ENCODE data around the gene FNIP2. TPM values are rescaled to one million over a fixed set of nuclear protein-coding genes. Genes with fewer than 3 reads are reported as not detected.

Gene FNIP2
- total RNA-seq, 1 experiment from 2014 or later, result 5.2 TPM

GRCh38 chr4:158771776-158772175 is 3.0 kb downstream of the FNIP2 start:
- ChIA-PET CTCF (no interaction called here), POLR2A (ENCODE audit: unreplicated experiment) (no interaction called here)
- no peaks in the 10 kb centered on the region; the same call in 1 of the 2 replicates for H4K20me1 ChIP-seq (ENCODE audit: low read length)
- H3K27me3 ChIP-seq (ENCODE audit: low read length), result no peaks in the 10 kb centered on the region
- no peaks in the 10 kb centered on the region for H3K36me3 ChIP-seq (ENCODE audit: low read depth, low read length)
- no peak overlapping the region for H3K9ac ChIP-seq (ENCODE audit: low read length)
- no peak overlapping the region for H3K27ac ChIP-seq (ENCODE audit: low read length)
- BruUV-seq (replicated peaks), result no TSS peak
- TF ChIP-seq EZH2 (IDR thresholded peaks at IDR 0.05; ENCODE audit: low read length, unreplicated experiment) (no peak), EZH2phosphoT487 (IDR thresholded peaks at IDR 0.05; ENCODE audit: borderline replicate concordance, low read length) (no peak)
- TF ChIP-seq, protein P1, sequence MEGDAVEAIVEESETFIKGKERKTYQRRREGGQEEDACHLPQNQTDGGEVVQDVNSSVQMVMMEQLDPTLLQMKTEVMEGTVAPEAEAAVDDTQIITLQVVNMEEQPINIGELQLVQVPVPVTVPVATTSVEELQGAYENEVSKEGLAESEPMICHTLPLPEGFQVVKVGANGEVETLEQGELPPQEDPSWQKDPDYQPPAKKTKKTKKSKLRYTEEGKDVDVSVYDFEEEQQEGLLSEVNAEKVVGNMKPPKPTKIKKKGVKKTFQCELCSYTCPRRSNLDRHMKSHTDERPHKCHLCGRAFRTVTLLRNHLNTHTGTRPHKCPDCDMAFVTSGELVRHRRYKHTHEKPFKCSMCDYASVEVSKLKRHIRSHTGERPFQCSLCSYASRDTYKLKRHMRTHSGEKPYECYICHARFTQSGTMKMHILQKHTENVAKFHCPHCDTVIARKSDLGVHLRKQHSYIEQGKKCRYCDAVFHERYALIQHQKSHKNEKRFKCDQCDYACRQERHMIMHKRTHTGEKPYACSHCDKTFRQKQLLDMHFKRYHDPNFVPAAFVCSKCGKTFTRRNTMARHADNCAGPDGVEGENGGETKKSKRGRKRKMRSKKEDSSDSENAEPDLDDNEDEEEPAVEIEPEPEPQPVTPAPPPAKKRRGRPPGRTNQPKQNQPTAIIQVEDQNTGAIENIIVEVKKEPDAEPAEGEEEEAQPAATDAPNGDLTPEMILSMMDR (conservative IDR thresholded peaks at IDR 0.05; ENCODE audit: low read depth, low read length), result no peak
- H3K4me3 ChIP-seq (ENCODE audit: low read length), result no peak overlapping the region
- no peaks in the 10 kb centered on the region for H3K9me2 ChIP-seq (replicated peaks; ENCODE audit: low read length)
- no peak overlapping the region for H3K4me2 ChIP-seq (ENCODE audit: low read length)
- ATAC-seq, result no peak
- no peak overlapping the region for H2AFZ ChIP-seq (ENCODE audit: low read length)
- peaks cover 32% of the 10 kb centered on the region for H3K4me1 ChIP-seq (ENCODE audit: insufficient read depth, low read length)
- no peak for DNase-seq
- no peaks in the 10 kb centered on the region for H3K9me3 ChIP-seq (ENCODE audit: low read length)
- intact Hi-C loops (cut with micrococcal nuclease), result no loop called here
- no peaks in the 10 kb centered on the region for H3F3A ChIP-seq (ENCODE audit: low read length, unreplicated experiment)
- H3K79me2 ChIP-seq (ENCODE audit: low read length), result peaks cover 64% of the 10 kb centered on the region

DNA sequence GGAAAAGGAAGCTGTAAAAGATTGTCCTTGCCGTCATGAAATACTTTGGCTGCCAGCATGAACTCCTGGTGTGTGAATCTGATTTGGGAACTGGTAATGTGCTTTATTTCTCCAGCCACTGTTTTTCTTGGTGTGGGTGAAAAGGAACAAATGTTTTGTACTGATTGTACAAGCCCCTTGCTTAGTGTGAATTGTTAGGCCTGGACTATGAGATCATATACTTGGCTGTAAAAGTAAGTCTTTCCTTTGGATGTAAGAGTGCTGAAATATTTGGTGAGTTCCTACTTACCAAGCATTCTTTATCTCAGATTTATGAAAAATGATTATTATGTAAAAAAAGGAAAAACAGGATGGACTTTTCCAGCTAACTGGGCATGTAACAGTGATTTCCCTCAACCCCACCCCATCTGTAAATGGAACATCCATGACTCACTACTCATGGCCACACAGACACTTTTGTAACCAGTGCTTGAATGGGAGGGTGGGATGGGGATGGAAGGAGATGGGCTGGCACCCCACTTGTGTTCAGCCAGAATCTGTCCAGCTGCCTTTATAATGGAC is 6.3 kb downstream of the FNIP2 start:
- ATAC-seq (peak; percentile 84), DNase-seq (peak; percentile 40)
- Histone ChIP-seq H3K4me2 (ENCODE audit: low read length) (peak overlapping the region; percentile 78), H3K9ac (ENCODE audit: low read length) (peak overlapping the region; percentile 30), H2AFZ (ENCODE audit: low read length) (peak overlapping the region; percentile 60), H3K4me1 (ENCODE audit: insufficient read depth, low read length) (peaks cover 28% of the 10 kb centered on the region), H3K9me2 (replicated peaks; ENCODE audit: low read length) (no peaks in the 10 kb centered on the region), H3K27me3 (ENCODE audit: low read length) (no peaks in the 10 kb centered on the region), H4K20me1 (ENCODE audit: low read length) (no peaks in the 10 kb centered on the region; the same call in 1 of the 2 replicates), H3K79me2 (ENCODE audit: low read length) (peaks cover 70% of the 10 kb centered on the region), H3F3A (ENCODE audit: low read length, unreplicated experiment) (no peaks in the 10 kb centered on the region), H3K9me3 (ENCODE audit: low read length) (no peaks in the 10 kb centered on the region), H3K27ac (ENCODE audit: low read length) (peak overlapping the region; percentile 61), H3K36me3 (ENCODE audit: low read depth, low read length) (no peaks in the 10 kb centered on the region), H3K4me3 (ENCODE audit: low read length) (peak overlapping the region; percentile 28; the same call in 1 of the 2 replicates)
- CTCF ChIA-PET, result no interaction called here
- BruUV-seq (replicated peaks), result no TSS peak
- TF ChIP-seq EZH2 (IDR thresholded peaks at IDR 0.05; ENCODE audit: low read length, unreplicated experiment) (no peak), EZH2phosphoT487 (IDR thresholded peaks at IDR 0.05; ENCODE audit: borderline replicate concordance, low read length) (no peak)
- TF ChIP-seq, protein P1 (conservative IDR thresholded peaks at IDR 0.05; ENCODE audit: low read depth, low read length), result no peak
- intact Hi-C loops (cut with micrococcal nuclease), result no loop called here
- POLR2A ChIA-PET (ENCODE audit: unreplicated experiment), result interaction anchor here (0.6 kb wide), 1 partner anchor 37 kb away, joined by 3 read pairs; no protein-coding TSS in a partner anchor

DNA sequence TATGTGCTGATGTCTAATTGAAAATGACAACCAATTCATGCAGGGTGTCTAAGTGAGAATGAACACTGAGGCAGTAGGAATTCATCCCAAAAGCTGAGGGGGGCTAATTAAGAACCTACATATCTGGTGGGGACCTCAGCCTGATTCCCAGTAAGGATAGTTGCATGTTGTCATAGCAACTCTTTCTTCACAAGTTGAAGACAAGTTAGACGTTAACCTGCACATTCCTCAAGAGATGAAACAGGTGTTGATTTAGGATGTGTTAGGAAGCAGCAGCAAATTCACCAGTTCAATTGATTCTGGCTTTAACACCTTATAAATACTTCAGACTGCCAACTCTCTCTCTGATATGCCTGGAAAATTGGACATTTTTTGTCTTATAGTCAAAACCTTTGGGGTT is 7.3 kb downstream of the FNIP2 start:
- H3K36me3 ChIP-seq (ENCODE audit: low read depth, low read length), result no peaks in the 10 kb centered on the region
- H3K4me3 ChIP-seq (ENCODE audit: low read length), result no peak overlapping the region
- no peaks in the 10 kb centered on the region for H3K9me2 ChIP-seq (replicated peaks; ENCODE audit: low read length)
- H3K27me3 ChIP-seq (ENCODE audit: low read length), result no peaks in the 10 kb centered on the region
- CTCF ChIA-PET, result no interaction called here
- no TSS peak for BruUV-seq (replicated peaks)
- H3K4me1 ChIP-seq (ENCODE audit: insufficient read depth, low read length), result peaks cover 21% of the 10 kb centered on the region
- ATAC-seq (no peak), DNase-seq (no peak)
- H3K79me2 ChIP-seq (ENCODE audit: low read length), result peaks cover 61% of the 10 kb centered on the region
- POLR2A ChIA-PET (ENCODE audit: unreplicated experiment), result no interaction called here
- intact Hi-C loops (cut with micrococcal nuclease), result no loop called here
- no peak overlapping the region for H3K4me2 ChIP-seq (ENCODE audit: low read length)
- TF ChIP-seq EZH2phosphoT487 (IDR thresholded peaks at IDR 0.05; ENCODE audit: borderline replicate concordance, low read length) (no peak), EZH2 (IDR thresholded peaks at IDR 0.05; ENCODE audit: low read length, unreplicated experiment) (no peak)
- TF ChIP-seq, protein P1 (conservative IDR thresholded peaks at IDR 0.05; ENCODE audit: low read depth, low read length), result no peak
- H3F3A ChIP-seq (ENCODE audit: low read length, unreplicated experiment), result no peaks in the 10 kb centered on the region
- H3K27ac ChIP-seq (ENCODE audit: low read length), result no peak overlapping the region
- H3K9ac ChIP-seq (ENCODE audit: low read length), result no peak overlapping the region
- H2AFZ ChIP-seq (ENCODE audit: low read length), result no peak overlapping the region
- no peaks in the 10 kb centered on the region for H3K9me3 ChIP-seq (ENCODE audit: low read length)
- H4K20me1 ChIP-seq (ENCODE audit: low read length), result no peaks in the 10 kb centered on the region; the same call in 1 of the 2 replicates

Data from PC-3 (cell line).